Progenitor cell of endocrine pancreas (in vitro differentiated cells): Measurements from ENCODE around the gene PTPN12. TPM values are rescaled to one million over a fixed set of nuclear protein-coding genes. Genes with fewer than 3 reads are reported as not detected.
"Not testable (repeated sequence)": the region's sequence is repeated elsewhere in the genome, so short reads cannot be mapped to it uniquely, and the experiment has no call there.

Experiments used
- DNase-seq: peaks from one replicate; pipeline ENCODE4 v3.0.0; 2021; ENCODE audit warnings: low spot score; ENCODE audit not compliant: unreplicated experiment
- H3K27ac Mint-ChIP-seq: 2 replicates; pipeline ENCODE4 v1.8.0; 2021; ENCODE audit warnings: mild to moderate bottlenecking, moderate library complexity, mixed read lengths
- H3K27me3 Mint-ChIP-seq: 2 replicates; pipeline ENCODE4 v1.8.0; 2021; ENCODE audit warnings: mixed read lengths
- H3K36me3 Mint-ChIP-seq: 2 replicates; pipeline ENCODE4 v1.8.0; 2022; ENCODE audit warnings: mixed read lengths; ENCODE audit not compliant: insufficient read depth
- H3K4me1 Mint-ChIP-seq: 2 replicates; pipeline ENCODE4 v1.8.0; 2021; ENCODE audit warnings: low read depth, mixed read lengths
- H3K4me3 Mint-ChIP-seq: 2 replicates; pipeline ENCODE4 v1.8.0; 2021; ENCODE audit warnings: low read depth, mild to moderate bottlenecking, moderate library complexity, mixed read lengths
- H3K9me3 Mint-ChIP-seq: 2 replicates; pipeline ENCODE4 v1.8.0; 2021; ENCODE audit warnings: low read depth, mixed read lengths
- CTCF ChIP-seq: fragments of 200-600 bp; sonication (generic); IDR thresholded peaks from one replicate; pipeline ENCODE4 v1.5.0; 2021; ENCODE audit warnings: antibody characterized with exemption, mild to moderate bottlenecking; ENCODE audit not compliant: unreplicated experiment
- total RNA-seq: library from RNA; stranded (reverse); gene quantifications from 2 replicates; pipeline ENCODE4 v1.2.1, GENCODE V29; 2021

The PTPN12 gene
- total RNA-seq, 1 donor from 2014 or later: 140 TPM

GRCh38 chr7:77532247-77532646 is 4.8 kb upstream of the PTPN12 start:
- Mint-ChIP-seq H3K9me3 (no peaks in the 10 kb centered on the region), H3K4me3 (no peak overlapping the region), H3K4me1 (peaks cover 1% of the 10 kb centered on the region), H3K27ac (no peak overlapping the region), H3K27me3 (no peaks in the 10 kb centered on the region), H3K36me3 (peaks cover 3% of the 10 kb centered on the region)
- TF ChIP-seq CTCF: no peak
- DNase-seq: no peak

DNA sequence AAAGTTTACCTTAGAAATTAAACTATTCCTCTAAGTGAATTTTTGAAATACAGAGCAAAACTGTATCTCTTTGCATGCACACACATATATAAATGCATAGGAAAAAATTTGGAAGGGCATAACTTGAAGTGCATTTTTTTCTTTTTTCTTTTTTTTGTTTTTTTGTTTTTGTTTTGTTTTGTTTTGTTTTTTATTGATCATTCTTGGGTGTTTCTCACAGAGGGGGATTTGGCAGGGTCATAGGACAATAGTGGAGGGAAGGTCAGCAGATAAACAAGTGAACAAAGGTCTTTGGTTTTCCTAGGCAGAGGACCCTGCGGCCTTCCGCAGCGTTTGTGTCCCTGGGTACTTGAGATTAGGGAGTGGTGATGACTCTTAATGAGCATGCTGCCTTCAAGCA is 4.4 kb upstream of the PTPN12 start:
- H3K27ac Mint-ChIP-seq, H3K4me1 Mint-ChIP-seq, H3K27me3 Mint-ChIP-seq, H3K4me3 Mint-ChIP-seq, DNase-seq, H3K9me3 Mint-ChIP-seq, H3K36me3 Mint-ChIP-seq: not testable (repeated sequence)

DNA sequence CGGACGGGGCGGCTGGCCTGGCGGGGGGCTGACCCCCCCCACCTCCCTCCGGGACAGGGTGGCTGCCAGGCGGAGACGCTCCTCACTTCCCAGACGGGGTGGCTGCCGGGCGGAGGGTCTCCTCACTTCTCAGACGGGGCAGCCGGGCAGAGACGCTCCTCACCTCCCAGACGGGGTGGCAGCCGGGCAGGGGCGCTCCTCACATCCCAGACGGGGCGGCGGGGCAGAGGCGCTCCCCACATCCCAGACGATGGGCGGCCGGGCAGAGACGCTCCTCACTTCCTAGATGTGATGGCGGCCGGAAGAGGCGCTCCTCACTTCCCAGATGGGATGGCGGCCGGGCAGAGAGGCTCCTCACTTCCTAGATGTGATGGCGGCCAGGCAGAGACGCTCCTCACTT is 3.0 kb upstream of the PTPN12 start:
- not testable (repeated sequence) for H3K36me3 Mint-ChIP-seq, H3K27ac Mint-ChIP-seq, H3K9me3 Mint-ChIP-seq, H3K4me1 Mint-ChIP-seq, H3K4me3 Mint-ChIP-seq, H3K27me3 Mint-ChIP-seq, DNase-seq

DNA sequence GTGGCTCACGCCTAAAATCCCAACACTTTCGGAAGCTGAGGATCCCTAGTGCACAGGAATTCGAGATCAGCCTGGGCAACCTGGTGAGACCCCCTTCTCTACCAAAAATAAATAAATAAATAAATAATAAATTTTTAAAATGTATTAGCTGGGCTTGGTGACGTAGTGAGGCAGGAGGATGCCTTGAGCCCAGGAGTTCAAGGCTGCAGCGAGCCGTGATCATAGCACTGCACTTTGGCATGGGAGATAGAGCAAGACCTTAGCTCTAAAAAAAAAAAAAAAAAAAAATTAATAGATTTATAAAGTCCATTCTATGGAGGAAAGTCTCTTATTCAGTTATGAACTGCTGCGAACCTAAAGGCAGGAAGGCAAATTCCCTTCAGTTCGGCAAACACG is 1.1 kb upstream of the PTPN12 start:
- DNase-seq: no peak
- H3K9me3 Mint-ChIP-seq: no peaks in the 10 kb centered on the region
- peak overlapping the region; percentile 95 for H3K4me3 Mint-ChIP-seq
- no peak for TF ChIP-seq CTCF
- H3K36me3 Mint-ChIP-seq: peaks cover 3% of the 10 kb centered on the region
- peaks cover 19% of the 10 kb centered on the region for H3K4me1 Mint-ChIP-seq
- H3K27ac Mint-ChIP-seq: peak overlapping the region; percentile 98
- H3K27me3 Mint-ChIP-seq: no peaks in the 10 kb centered on the region

DNA sequence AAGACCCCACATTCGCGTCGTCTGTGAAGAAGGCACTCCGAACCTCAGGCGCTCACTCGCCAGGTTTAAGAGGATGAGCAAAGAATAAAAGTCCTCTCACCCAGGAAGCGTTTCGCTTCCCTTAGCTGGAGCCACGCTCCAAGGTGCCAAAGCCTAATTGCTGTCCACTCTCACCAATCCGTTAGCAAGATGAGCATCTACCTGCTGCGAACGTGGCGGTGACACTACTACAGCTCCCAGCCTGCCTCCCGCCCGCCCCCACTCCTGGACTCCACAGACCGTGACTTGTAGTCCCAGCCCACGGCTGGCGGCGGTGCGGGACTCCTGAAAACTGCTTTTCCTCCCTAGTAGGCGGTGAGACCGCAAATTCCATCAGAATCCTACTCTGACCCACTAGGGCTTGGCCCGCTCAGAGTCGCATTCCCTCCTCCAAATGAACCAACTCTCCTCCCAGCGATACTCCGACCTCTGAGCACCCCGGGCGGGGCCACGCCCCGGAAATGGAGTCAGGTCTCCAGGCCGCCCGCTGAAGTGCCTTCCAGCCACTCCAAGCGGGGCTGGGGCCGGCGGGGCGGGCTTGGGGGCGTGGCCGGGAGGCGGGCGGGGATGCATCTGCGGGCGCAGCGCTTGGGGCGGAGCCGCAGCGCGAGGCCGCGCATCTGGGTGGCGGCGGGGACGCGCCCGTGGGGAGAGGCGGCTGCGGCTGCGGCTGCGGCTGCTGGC is 521 bp upstream of the PTPN12 start:
- TF ChIP-seq CTCF: no peak
- DNase-seq: peak; percentile 94
- H3K4me1 Mint-ChIP-seq: peaks cover 24% of the 10 kb centered on the region
- peak overlapping the region; percentile 98 for H3K27ac Mint-ChIP-seq
- peaks cover 3% of the 10 kb centered on the region for H3K36me3 Mint-ChIP-seq
- no peaks in the 10 kb centered on the region for H3K27me3 Mint-ChIP-seq
- no peaks in the 10 kb centered on the region for H3K9me3 Mint-ChIP-seq
- peak overlapping the region; percentile 96 for H3K4me3 Mint-ChIP-seq

GRCh38 chr7:77537778-77538280 is 734 bp downstream of the PTPN12 start:
- Mint-ChIP-seq H3K36me3 (peaks cover 2% of the 10 kb centered on the region), H3K27ac (peak overlapping the region; percentile 99), H3K4me3 (peak overlapping the region; percentile 96), H3K4me1 (peaks cover 37% of the 10 kb centered on the region), H3K27me3 (no peaks in the 10 kb centered on the region), H3K9me3 (no peaks in the 10 kb centered on the region)
- no peak for TF ChIP-seq CTCF
- peak; percentile 33 for DNase-seq
